HepG2 (cell line): ENCODE measurements around the gene MISFA. TPM values are rescaled to one million over a fixed set of nuclear protein-coding genes. Genes with fewer than 3 reads are reported as not detected.

Experiments
- ATAC-seq: fragments of 200-7000 bp; cut with Tn5 transposase; 3 replicates; pipeline ENCODE4 v1.9.1; 2020; ENCODE audit warnings: mild to moderate bottlenecking, moderate library complexity
- BruUV-seq: library from RNA; stranded (reverse); fragments of 400-500 nt; replicated peaks from 2 replicates; lab custom pipeline; 2021; lab: Mats Ljungman, UMichigan
- CTCF ChIA-PET: fragments of 300-600 bp; formaldehyde crosslinking; extraction: SDS; loops from one replicate; lab custom pipeline; 2021; ENCODE audit warnings: low total read pairs, inconsistent platforms, low intra/inter-chr PET ratio; lab: Yijun Ruan, JAX
- POLR2A ChIA-PET: fragments of 350-600 bp; sonication (Branson Sonifier 250); formaldehyde crosslinking; loops from one replicate; lab custom pipeline; 2020; ENCODE audit warnings: antibody characterized with exemption, inconsistent platforms; lab: Yijun Ruan, JAX
- DNase-seq: peaks from one replicate; pipeline ENCODE4 v3.0.0-alpha.2; 2015; ENCODE audit warnings: low spot score
- FAIRE-seq: peaks from 3 replicates; lab custom pipeline; 2011; peaks lifted over from hg19 to GRCh38; lab: Jason Lieb, UNC
- H2AFZ ChIP-seq: one replicate; pipeline ENCODE4 v1.6.1; 2011; ENCODE audit warnings: low read length, inconsistent platforms
- H3K27ac ChIP-seq: fragments of 300-600 bp; 3 replicates; pipeline ENCODE4 v1.8.0; 2011; ENCODE audit warnings: mixed run types, mild to moderate bottlenecking, mixed read lengths, low read length, inconsistent platforms; ENCODE audit not compliant: insufficient read depth; ENCODE audit errors: extremely low read length
- H3K27me3 ChIP-seq, 2 experiments: fragments of 200-600 bp in 1 of 2; 2 replicates in 1 of 2; 3 replicates in 1 of 2; pipeline versions ENCODE4 v1.6.0 to v1.8.0; 2011; ENCODE audit warnings: low read length in 2 of 2, mild to moderate bottlenecking in 2 of 2, moderate library complexity in 2 of 2, inconsistent platforms in 1 of 2; ENCODE audit not compliant: insufficient read depth in 2 of 2, control insufficient read depth in 1 of 2
- H3K36me3 ChIP-seq, 2 experiments: fragments of 200-600 bp in 1 of 2; replicated peaks in 1 of 2; 2 replicates in 1 of 2; 3 replicates in 1 of 2; pipeline versions ENCODE4 v1.5.1 to v1.8.0; 2011; ENCODE audit warnings: low read length in 2 of 2, inconsistent platforms in 1 of 2; ENCODE audit not compliant: insufficient read depth in 2 of 2, control insufficient read depth in 1 of 2
- H3K4me1 ChIP-seq: 2 replicates; pipeline ENCODE4 v1.5.1; 2012; ENCODE audit warnings: low read length, inconsistent platforms; ENCODE audit not compliant: insufficient read depth
- H3K4me2 ChIP-seq: 2 replicates; pipeline ENCODE4 v1.6.0; 2011; ENCODE audit warnings: low read depth, low read length, inconsistent platforms
- H3K4me3 ChIP-seq, 3 experiments: fragments of 200-600 bp in 1 of 3; sonication (generic), shearing (Covaris generic) in 1 of 3; replicated peaks in 1 of 3; 2 replicates each; pipeline ENCODE4 v1.5.1; 2011 to 2016; ENCODE audit warnings: low read length in 3 of 3, inconsistent platforms in 2 of 3, low read depth in 2 of 3, mild to moderate bottlenecking in 2 of 3, control low read depth in 1 of 3, mixed read lengths in 1 of 3; ENCODE audit not compliant: insufficient read depth in 1 of 3
- H3K79me2 ChIP-seq: one replicate; pipeline ENCODE4 v1.6.1; 2011; ENCODE audit warnings: low read length, inconsistent platforms; ENCODE audit not compliant: insufficient read depth
- H3K9ac ChIP-seq: 2 replicates; pipeline ENCODE4 v1.6.0; 2011; ENCODE audit warnings: mild to moderate bottlenecking, low read depth, low read length, inconsistent platforms; ENCODE audit not compliant: insufficient read depth
- H3K9me3 ChIP-seq: 2 replicates; pipeline ENCODE4 v1.5.1; 2012; ENCODE audit warnings: mild to moderate bottlenecking, low read length
- H4K20me1 ChIP-seq: 2 replicates; pipeline ENCODE4 v1.6.0; 2011; ENCODE audit warnings: inconsistent platforms, mild to moderate bottlenecking, low read length, moderate library complexity; ENCODE audit not compliant: insufficient read depth
- ATF1 ChIP-seq: IDR thresholded peaks from 2 replicates; pipeline ENCODE4 v1.6.1; 2016; ENCODE audit warnings: mild to moderate bottlenecking, control low read depth
- CTCF ChIP-seq: sonication (generic); formaldehyde crosslinking; IDR thresholded peaks from 2 replicates; pipeline ENCODE4 v1.5.0; 2020; ENCODE audit warnings: mild to moderate bottlenecking, missing genetic modification reagents, moderate library complexity
- PAXIP1 ChIP-seq: sonication (generic); formaldehyde crosslinking; conservative IDR thresholded peaks from 2 replicates; pipeline ENCODE4 v1.4.0; 2020; ENCODE audit warnings: mild to moderate bottlenecking, missing genetic modification reagents, moderate library complexity
- ZBTB14 ChIP-seq: sonication (generic); formaldehyde crosslinking; IDR thresholded peaks from 2 replicates; pipeline ENCODE4 v1.4.0; 2020; ENCODE audit warnings: missing genetic modification reagents
- ZFP91 ChIP-seq: sonication (generic); formaldehyde crosslinking; IDR thresholded peaks from 2 replicates; pipeline ENCODE4 v1.9.0; 2022; ENCODE audit warnings: missing genetic modification reagents, mild to moderate bottlenecking, borderline replicate concordance
- ZNF772 ChIP-seq: sonication (generic); formaldehyde crosslinking; IDR thresholded peaks from 2 replicates; pipeline ENCODE4 v1.5.0; 2020; ENCODE audit warnings: mild to moderate bottlenecking, missing genetic modification reagents
- WGBS: methylation state at CpG from one replicate; pipeline ENCODE4 v1.1.6; 2017; ENCODE audit warnings: low lambda C conversion rate; 5-methylcytosine and 5-hydroxymethylcytosine counted together
- in situ Hi-C: cut with HindIII; loops from 2 replicates; pipeline ENCODE4 v1.10.0; 2017; ENCODE audit warnings: low pct_unique_long_range_greater_than_20kb; ENCODE audit not compliant: extremely low pct_ligation_motif_present
- intact Hi-C: fragments of 100-400 bp; cut with micrococcal nuclease; formaldehyde crosslinking; loops from one replicate; pipeline ENCODE4 v1.10.0; 2022; ENCODE audit not compliant: unreplicated experiment
- polyA plus RNA-seq, 8 experiments: library from polyadenylated mRNA; depleted of rRNA in 3 of 8; stranded (reverse) in 7 of 8; unstranded in 1 of 8; fragments of >200 nt; fragmentation: Illumina TruSeq in 4 of 8; extraction: Trizol in 4 of 8; gene quantifications; 2 replicates each; pipeline versions ENCODE4 v1.2.1 to v1.2.3, GENCODE V29; 2011 to 2016; ENCODE audit warnings: low read depth in 4 of 8, missing spikeins in 1 of 8, mixed read lengths in 1 of 8; ENCODE audit not compliant: insufficient read depth in 1 of 8
- total RNA-seq, 5 experiments: library from RNA; depleted of rRNA; stranded (reverse); fragments of >200 nt; fragmentation: Illumina TruSeq; extraction: Trizol; gene quantifications; 2 replicates each; pipeline ENCODE4 v1.2.3, GENCODE V29; 2016; ENCODE audit warnings: low read depth in 1 of 5

MISFA gene
- total and polyA plus RNA-seq, 2 of the 13 experiments (the other 11 are each of a cell fraction or from before 2014, with no cell fraction given), result 1.4 to 5.4 TPM

- Histone ChIP-seq H3K36me3 (no peaks in the 10 kb centered on the region), H3K4me1 (peaks cover 8% of the 10 kb centered on the region; the same call in 1 of the 2 replicates), H3K4me3 (no peak overlapping the region), H4K20me1 (no peaks in the 10 kb centered on the region), H3K79me2 (no peaks in the 10 kb centered on the region), H3K27ac (no peak overlapping the region), H3K4me2 (no peak overlapping the region), H3K27me3 (no peaks in the 10 kb centered on the region), H3K9me3 (no peaks in the 10 kb centered on the region), H2AFZ (no peak overlapping the region), H3K9ac (no peak overlapping the region)
- in situ Hi-C loops, result no loop called here
- DNase-seq, result no peak
- no peak for FAIRE-seq
- POLR2A ChIA-PET, result interaction anchor here (1.4 kb wide), 1 partner anchor 16 kb away, joined by 4 read pairs; the partner anchor contains the start of gene SPTY2D1
- CTCF ChIA-PET, result interaction anchor here (1.3 kb wide), 1 partner anchor 110 kb away, joined by 10 read pairs; no protein-coding TSS in a partner anchor
- 52% methylated on average over 4 of the region's 4 CpGs for WGBS
- intact Hi-C loops, result no loop called here
- TF ChIP-seq ATF1 (CRISPR knock-in tag) (no peak), PAXIP1 (no peak)
- BruUV-seq, result no TSS peak
- ATAC-seq, result no peak
These were observed 50.8 kb downstream of the MISFA start for GRCh38 chr11:18650353-18650752.

- Histone ChIP-seq H3K36me3 (no peaks in the 10 kb centered on the region), H4K20me1 (no peaks in the 10 kb centered on the region), H3K27ac (no peak overlapping the region), H3K4me1 (peaks cover 8% of the 10 kb centered on the region; the same call in 1 of the 2 replicates), H2AFZ (no peak overlapping the region), H3K4me3 (no peak overlapping the region), H3K9me3 (no peaks in the 10 kb centered on the region), H3K9ac (no peak overlapping the region), H3K4me2 (no peak overlapping the region), H3K79me2 (no peaks in the 10 kb centered on the region), H3K27me3 (no peaks in the 10 kb centered on the region)
- POLR2A ChIA-PET, result no interaction called here
- WGBS, result 80% methylated on average over 19 of the region's 19 CpGs
- FAIRE-seq (peak; percentile 21), ATAC-seq (peak; percentile 53; the same call in 2 of the 3 replicates), DNase-seq (peak; percentile 49)
- intact Hi-C loops, result no loop called here
- CTCF ChIA-PET, result interaction anchor here (1.3 kb wide), 1 partner anchor 111 kb away, joined by 10 read pairs; no protein-coding TSS in a partner anchor
- in situ Hi-C loops, result no loop called here
- BruUV-seq, result no TSS peak
- TF ChIP-seq ZFP91 (CRISPR knock-in tag) (0 out of 2 replicates have a peak, but pooled peaks have one; percentile 19), ZNF772 (CRISPR knock-in tag) (no peak), CTCF (peak; percentile 76), ZBTB14 (CRISPR knock-in tag) (no peak)
These were observed 51.4 kb downstream of the MISFA start for GRCh38 chr11:18650859-18651557.
